Measurements from ENCODE around the gene FGF8. TPM values are rescaled to one million over a fixed set of nuclear protein-coding genes. Genes with fewer than 3 reads are reported as not detected.

The FGF8 gene
- total and polyA plus RNA-seq, 2 of the 8 experiments (the other 6 are each of a cell fraction or from before 2014, with no cell fraction given): 1.1 to 3.9 TPM

DNA sequence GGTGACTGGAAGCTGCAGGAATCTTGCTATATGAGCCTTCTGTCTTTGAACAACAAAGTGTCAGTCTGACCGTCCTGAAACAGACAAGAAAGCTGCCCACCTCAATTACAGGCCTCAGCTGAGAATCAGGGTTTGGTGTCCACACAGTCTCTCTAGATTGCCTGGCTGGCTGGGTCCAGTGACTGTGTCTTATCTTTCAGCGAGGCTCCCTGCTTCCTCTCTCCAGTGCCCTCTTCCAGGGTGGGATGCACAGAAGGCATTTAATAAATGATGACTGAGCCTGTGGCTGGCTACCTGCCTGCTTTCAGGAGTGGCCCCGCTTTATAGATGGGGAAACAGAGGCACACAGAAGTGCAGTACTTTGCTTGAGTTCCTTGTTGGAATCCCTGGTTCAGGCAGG is 27.4 kb downstream of the FGF8 start:
- POLR2A ChIA-PET (ENCODE audit: partially characterized antibody): interaction anchor here (0.9 to 1.3 kb wide), 4 partner anchors 11 to 54 kb away, joined by 3 to 4 read pairs (median 4); no protein-coding TSS in a partner anchor
- Histone ChIP-seq H3K14ac (ENCODE audit: insufficient read length) (no peak overlapping the region), H3K9ac (replicated peaks in 1 of 4; ENCODE audit: extremely low read depth in 1 of 4, low read depth in 3 of 4, low read length in 3 of 4) (no peak overlapping the region), H3K23me2 (ENCODE audit: low read depth, low read length) (no peaks in the 10 kb centered on the region), H4K5ac (ENCODE audit: insufficient read length, low read depth, low read length) (no peak overlapping the region), H2BK120ac (replicated peaks; ENCODE audit: low read depth, low read length) (no peak overlapping the region), H3K56ac (replicated peaks; ENCODE audit: insufficient read length, low read depth, low read length) (no peak overlapping the region), H2BK12ac (ENCODE audit: low read depth, low read length) (no peak overlapping the region), H4K8ac (ENCODE audit: extremely low read depth, insufficient read depth, low read length) (no peak overlapping the region), H3K27ac (ENCODE audit: low read depth, low read length) (no peak overlapping the region), H2BK15ac (ENCODE audit: low read length) (peak overlapping the region; percentile 78; the same call in 1 of the 2 replicates), H3K79me1 (ENCODE audit: low read depth, low read length) (no peaks in the 10 kb centered on the region), H3K27me3 (replicated peaks in 1 of 4; ENCODE audit: control insufficient read depth in 3 of 4, extremely low read depth in 1 of 4, insufficient read depth in 3 of 4, low read length in 3 of 4) (peaks cover 0 to 2% (median 0%) of the 10 kb centered on the region in 4 experiments; a peak in 1 of 7 replicates), H3K9me3 (ENCODE audit: insufficient read depth in 2 of 2, low read depth in 1 of 2, low read length in 1 of 2) (no peaks in the 10 kb centered on the region), H3K79me2 (ENCODE audit: control insufficient read depth in 1 of 2, insufficient read depth in 2 of 2, low read length in 2 of 2) (no peaks in the 10 kb centered on the region), H3K36me3 (ENCODE audit: control insufficient read depth in 2 of 4, insufficient read depth in 4 of 4, low read length in 3 of 4) (no peaks in the 10 kb centered on the region), H3K4ac (replicated peaks; ENCODE audit: insufficient read length, low read depth, low read length) (no peak overlapping the region), H3K4me3 (ENCODE audit: extremely low read depth in 1 of 4, insufficient read depth in 2 of 4, low read depth in 3 of 4, low read length in 4 of 4) (no peak overlapping the region), H3K4me1 (replicated peaks in 1 of 4; ENCODE audit: control insufficient read depth in 3 of 4, insufficient read depth in 4 of 4, low read length in 3 of 4) (peaks cover 0 to 6% (median 2%) of the 10 kb centered on the region in 4 experiments; a peak in 3 of 7 replicates), H4K20me1 (replicated peaks in 1 of 2; ENCODE audit: control insufficient read depth in 1 of 2, insufficient read depth in 2 of 2, low read length in 2 of 2) (no peaks in the 10 kb centered on the region), H2BK20ac (ENCODE audit: low read length) (no peak overlapping the region), H2AK5ac (ENCODE audit: low read depth, low read length) (no peak overlapping the region), H3K4me2 (ENCODE audit: insufficient read depth in 1 of 2, low read depth in 2 of 2, low read length in 2 of 2) (no peak overlapping the region), H2BK5ac (ENCODE audit: low read depth, low read length) (no peak overlapping the region), H2AFZ (ENCODE audit: low read length) (no peak overlapping the region), H3K18ac (ENCODE audit: extremely low read depth, low read length) (no peak overlapping the region), H4K91ac (replicated peaks; ENCODE audit: insufficient read length, low read length) (no peak overlapping the region), H3K23ac (ENCODE audit: insufficient read length) (no peak overlapping the region)
- CTCF ChIA-PET (ENCODE audit: partially characterized antibody): interaction anchor here (1.0 to 3.8 kb wide), 14 partner anchors 12 to 145 kb away, joined by 3 to 44 read pairs (median 6); partner anchors contain the start of gene NPM3
- 87% methylated on average over 3 of the region's 3 CpGs; no CpG with 5 or more reads in 1 of the 2 experiments for WGBS, 2 experiments (ENCODE audit: extremely low coverage in 1 of 2, insufficient coverage in 1 of 2, insufficient read length in 1 of 2, insufficient replicate concordance in 2 of 2, low coverage in 1 of 2, low lambda C conversion rate in 2 of 2, missing lambda C conversion rate in 1 of 2)
- FAIRE-seq (no peak), DNase-seq (ENCODE audit: low read depth in 1 of 2, low spot score in 2 of 2) (no peak)
- TF ChIP-seq KDM4A (IDR thresholded peaks at IDR 0.05; ENCODE audit: low read depth, low read length, severe bottlenecking) (no peak), CBX8 (IDR thresholded peaks at IDR 0.05; ENCODE audit: borderline replicate concordance, low read depth, low read length) (no peak), RFX5 (IDR thresholded peaks at IDR 0.05; ENCODE audit: borderline replicate concordance, low read depth, low read length) (no peak), SRF (IDR thresholded peaks at IDR 0.05; ENCODE audit: low read depth, low read length) (no peak), NANOG (IDR thresholded peaks at IDR 0.05; ENCODE audit: insufficient read depth, low read depth, low read length, poor library complexity, severe bottlenecking) (no peak), SIRT6 (IDR thresholded peaks at IDR 0.05; ENCODE audit: low read length) (no peak), SUZ12 (IDR thresholded peaks at IDR 0.05; ENCODE audit: low read length) (no peak), FOSL1 (IDR thresholded peaks at IDR 0.05; ENCODE audit: insufficient read depth, low read depth, low read length) (no peak), EZH2 (IDR thresholded peaks at IDR 0.05; ENCODE audit: low read depth, low read length, severe bottlenecking) (no peak), CHD1 (IDR thresholded peaks at IDR 0.05; ENCODE audit: low read depth, low read length) (no peak), POLR2A (IDR thresholded peaks at IDR 0.05; ENCODE audit: control extremely low read depth in 1 of 2, low read depth in 2 of 2, low read length in 2 of 2) (no peak), POLR2AphosphoS5 (IDR thresholded peaks at IDR 0.05; ENCODE audit: low read depth, low read length) (no peak), CEBPB (IDR thresholded peaks at IDR 0.05; ENCODE audit: low read depth, low read length) (no peak), BRCA1 (IDR thresholded peaks at IDR 0.05; ENCODE audit: low read depth, low read length) (no peak)
- TF ChIP-seq, protein P1, sequence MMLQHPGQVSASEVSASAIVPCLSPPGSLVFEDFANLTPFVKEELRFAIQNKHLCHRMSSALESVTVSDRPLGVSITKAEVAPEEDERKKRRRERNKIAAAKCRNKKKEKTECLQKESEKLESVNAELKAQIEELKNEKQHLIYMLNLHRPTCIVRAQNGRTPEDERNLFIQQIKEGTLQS (IDR thresholded peaks at IDR 0.05; ENCODE audit: insufficient read depth, low read depth, low read length): no peak

Data from H1 (cell line).